Measurements from ENCODE around the gene SPATA3.

The SPATA3 gene

GRCh38 chr2:231032575-231033140 is 36.7 kb downstream of the SPATA3 start:
- no peak for DNase-seq

DNA sequence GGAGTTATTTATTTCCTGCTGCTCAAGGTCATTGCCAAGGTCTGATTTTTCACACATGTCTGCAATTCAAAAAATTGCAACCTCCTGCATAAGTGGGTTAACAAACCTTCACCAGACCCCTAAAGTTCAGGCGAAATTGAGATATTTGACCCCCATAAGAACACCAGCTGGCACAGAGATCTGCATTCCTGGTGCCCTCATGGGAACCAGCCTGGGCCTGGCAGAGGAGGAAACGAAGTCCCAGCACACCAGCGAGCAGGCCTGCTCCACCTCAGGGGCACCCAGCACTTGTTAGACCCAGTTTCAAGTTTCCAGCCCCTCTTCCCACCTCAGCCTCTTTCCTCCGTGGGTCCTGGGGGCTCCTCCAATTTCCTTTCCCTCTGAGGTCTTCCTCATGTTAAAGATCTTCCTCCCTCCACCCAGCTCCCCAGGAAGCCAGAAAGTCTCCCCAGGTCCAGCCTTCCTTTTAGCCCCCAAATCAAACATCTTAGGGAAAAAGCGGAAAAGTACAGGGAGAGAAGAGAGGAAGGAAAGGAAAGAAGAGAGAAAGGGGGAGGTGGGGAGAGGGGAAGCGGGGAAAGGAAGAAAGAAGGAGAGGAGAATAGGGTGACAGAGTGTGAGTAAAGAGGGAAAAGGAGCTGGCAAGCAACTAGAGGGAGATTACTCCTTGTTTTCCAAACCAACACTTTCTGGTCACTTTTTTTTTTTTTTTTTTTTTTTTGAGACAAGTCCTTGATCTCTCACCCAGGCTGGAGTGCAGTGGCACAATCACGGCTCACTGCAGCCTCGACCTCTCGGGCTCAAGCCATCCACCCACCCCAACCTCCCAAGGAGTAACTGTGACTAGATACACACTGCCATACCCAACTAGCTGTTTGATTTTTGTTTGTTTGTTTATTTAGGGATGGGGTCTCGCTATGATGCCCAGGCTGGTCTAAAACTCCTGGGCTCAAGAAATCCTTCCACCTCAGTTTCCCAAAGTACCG is 37.5 kb downstream of the SPATA3 start:
- DNase-seq, result no peak

- DNase-seq, result no peak
These were observed 38.5 kb downstream of the SPATA3 start for GRCh38 chr2:231034291-231034882.

GRCh38 chr2:231036131-231036530 is 40.2 kb downstream of the SPATA3 start:
- DNase-seq, result no peak

DNA sequence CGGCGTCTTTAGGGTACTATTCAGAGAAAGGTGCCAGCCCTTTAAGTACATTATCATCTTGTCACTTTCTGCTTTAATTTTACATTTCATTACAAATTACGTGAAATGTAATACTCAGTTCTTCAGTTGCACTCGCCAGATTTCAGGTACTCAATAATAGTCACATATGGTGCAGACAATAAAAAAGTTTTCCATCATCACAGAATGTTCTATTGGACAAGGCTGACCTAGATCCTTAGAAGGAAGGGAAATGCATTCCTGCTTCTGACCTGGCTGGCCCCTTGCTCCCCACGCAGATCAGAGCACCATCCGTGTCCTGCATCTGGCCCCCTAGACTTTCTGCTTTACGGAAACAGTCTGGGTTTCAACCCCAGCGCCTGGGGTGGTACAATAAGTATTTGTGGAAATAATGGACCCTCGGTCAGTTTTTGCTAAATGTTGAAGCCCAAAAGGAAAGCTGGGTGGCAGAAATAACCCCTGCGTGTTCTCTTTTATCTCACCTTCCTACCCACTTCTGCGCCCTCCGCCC is 40.7 kb downstream of the SPATA3 start:
- DNase-seq, result no peak

DNA sequence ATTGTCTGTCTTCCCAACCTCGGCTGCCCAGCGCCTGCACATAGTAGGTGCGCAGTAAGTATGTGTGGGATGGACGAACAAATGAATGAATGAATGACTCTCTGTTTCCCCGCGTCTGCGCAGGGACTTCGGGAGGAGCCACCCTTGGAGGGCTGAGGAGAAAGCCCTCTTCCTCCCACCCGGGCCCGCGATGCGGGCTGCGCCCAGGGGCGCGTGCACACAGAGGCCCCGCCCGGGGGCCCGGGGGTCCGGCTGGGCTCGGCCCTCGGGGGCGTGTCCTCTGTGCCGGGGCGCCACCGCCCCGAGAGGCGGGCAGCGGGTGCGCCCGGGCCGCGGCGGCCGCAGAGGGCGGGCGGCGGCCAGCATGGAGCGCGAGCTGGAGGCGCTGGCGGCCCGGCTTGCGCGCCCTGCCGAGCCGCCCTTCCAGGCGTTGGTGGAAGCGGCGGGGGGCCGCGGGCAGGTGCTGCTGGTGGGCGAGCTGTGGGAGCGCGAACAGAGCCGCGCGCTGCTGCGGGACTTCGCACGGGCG is 41.3 kb downstream of the SPATA3 start, which contains the start of gene C2orf72:
C2orf72 (plus strand) TSS at position 322 of the 529 bp plus-strand sequence; CDS start at position 365, 43 bp downstream.
- DNase-seq, result no peak

DNA sequence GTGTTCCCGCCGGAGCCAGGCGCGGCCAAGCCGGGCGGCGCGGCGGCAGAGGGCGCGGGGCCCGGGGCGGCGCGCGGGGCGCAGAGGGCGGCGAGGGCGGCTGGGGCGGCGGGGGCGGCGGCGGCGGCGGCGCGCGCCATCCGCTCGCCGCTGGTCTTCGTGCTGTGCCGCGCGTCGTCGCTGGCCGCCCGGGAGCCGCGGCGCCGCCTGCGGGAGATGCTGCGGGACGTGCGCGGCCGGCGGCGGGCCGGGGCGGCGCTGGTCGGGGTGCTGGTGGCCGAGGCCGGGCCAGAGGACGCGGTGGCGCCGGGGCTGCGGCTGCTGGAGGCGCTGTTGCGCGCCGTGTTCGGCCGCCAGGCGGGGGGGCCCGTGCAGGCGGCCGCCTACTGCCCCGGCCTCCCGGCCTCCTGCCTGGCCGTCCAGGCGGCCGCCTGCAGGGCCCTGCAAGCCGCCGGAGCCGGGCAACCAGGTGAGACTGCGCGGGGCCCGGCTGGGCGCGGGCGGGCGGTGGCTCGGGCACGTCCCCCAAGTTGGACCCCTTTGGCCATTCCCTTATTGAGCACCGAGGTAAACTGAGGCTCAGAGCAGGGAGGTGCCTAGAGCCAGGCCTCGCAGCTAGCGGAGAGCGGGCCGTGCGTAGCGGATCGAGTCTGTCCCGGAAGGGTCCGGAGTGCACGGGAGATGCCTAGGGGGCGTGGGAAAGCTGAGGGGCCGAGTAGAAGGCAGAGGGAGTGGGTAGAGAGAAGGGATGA is 42.0 kb downstream of the SPATA3 start:
- no peak for DNase-seq

- DNase-seq, result no peak
These were observed 42.8 kb downstream of the SPATA3 start for GRCh38 chr2:231038483-231039293.

- DNase-seq, result no peak
These were observed 43.4 kb downstream of the SPATA3 start for GRCh38 chr2:231039294-231039664.

- DNase-seq, result no peak
These were observed 44.0 kb downstream of the SPATA3 start for GRCh38 chr2:231039821-231040364.

DNA sequence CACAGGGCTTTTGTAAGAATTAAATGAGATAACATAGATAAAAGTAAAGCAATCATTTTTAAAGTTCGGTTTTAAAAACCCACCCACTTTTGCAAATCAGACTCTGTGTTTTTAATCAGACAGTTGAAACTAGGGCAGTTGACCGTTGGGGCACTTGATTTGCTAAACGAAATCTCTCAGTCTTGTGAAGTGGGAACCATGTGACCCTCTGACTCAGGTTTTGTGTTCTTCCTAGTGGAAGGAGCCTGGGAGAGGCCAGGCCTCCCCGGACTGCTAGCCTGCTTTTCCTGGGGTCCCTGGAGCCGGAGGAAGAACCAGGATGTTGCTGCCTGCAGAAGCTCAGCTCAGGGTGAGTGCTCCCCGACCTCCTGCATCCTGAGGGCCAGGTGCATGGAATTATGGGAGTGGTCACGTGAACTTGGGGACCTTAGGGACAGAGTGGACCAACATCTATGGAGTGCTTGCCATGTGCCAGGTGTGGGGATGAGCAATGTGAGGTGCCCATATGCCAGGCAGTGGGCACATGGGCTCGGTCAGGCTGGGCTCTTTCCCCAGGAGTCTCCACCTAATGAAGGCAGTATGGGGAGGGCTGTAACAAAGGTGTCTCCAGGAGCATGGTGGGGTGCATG is 45.3 kb downstream of the SPATA3 start:
- no peak for DNase-seq

GRCh38 chr2:231043796-231044195 is 47.9 kb downstream of the SPATA3 start:
- no peak for DNase-seq

DNA sequence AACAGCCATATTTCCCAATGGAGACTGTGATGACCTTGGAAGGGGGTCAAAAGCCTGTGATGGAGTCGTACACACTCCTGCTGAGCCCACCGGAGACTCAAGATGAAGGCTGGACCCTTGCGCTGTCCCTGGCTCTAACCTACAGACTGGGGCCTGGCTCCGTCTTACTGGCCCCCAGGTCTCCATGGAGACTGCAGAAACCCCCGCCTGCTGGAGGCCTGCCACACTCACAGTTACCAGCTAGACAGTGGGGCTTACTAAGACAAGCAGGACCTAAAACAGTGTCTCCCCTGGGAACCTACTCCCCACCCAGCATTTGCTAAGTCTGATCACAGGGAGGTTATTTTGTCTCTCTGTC is 51.0 kb downstream of the SPATA3 start:
- DNase-seq, result no peak

- no peak for DNase-seq
These were observed 51.5 kb downstream of the SPATA3 start for GRCh38 chr2:231047274-231047922.

DNA sequence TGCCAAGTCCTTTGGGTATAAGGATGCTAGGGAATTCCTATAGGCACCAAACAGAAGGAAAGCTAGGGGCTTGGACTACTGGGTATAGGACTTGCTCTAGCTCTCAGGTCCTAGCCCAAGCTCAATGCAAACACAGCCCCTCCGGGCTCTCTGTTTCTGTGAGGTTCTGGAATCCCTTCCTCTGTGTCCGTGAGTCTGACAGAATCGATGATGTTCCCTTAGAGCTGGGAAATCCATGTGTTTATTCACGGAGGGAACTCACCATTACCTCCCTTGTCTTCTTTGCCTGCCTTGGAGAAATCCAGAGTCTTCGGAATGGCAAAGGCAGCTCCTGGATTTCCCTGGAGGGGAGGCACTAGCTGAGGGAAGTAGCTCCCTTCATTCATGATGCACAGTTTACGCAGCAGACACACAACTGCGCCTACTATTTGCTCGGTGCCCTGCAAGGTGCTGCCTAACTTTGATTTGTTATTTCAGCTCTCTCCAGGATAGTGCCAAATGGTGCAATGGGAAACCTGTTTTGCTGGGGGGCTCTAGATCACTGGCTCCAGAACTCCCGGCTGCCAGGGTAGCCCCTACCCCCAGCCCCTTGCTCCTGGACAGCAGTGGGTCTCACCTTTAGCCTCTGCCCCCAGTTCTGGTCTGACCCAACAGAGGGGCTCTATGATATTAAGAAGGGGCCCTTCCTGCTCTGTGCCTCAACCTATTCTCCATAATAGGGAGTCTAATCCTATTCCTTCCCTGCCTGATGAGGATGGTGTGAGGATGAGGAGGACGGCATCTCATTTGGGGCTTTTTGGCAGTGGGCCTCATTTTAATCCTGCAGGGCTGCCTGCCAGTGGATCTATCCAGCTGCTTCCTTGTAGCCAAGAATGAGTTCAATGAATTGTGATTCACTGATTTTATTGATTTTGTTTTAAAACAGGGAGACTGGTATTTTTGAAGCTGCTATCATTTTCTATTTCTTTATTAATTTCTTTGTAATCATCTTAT is 52.3 kb downstream of the SPATA3 start:
- no peak for DNase-seq

- no peak for DNase-seq
These were observed 53.5 kb downstream of the SPATA3 start for GRCh38 chr2:231049286-231050017.

- no peak for DNase-seq
These were observed 54.3 kb downstream of the SPATA3 start for GRCh38 chr2:231050018-231050901.
